ENCODE data around the gene SPATS2. TPM values are rescaled to one million over a fixed set of nuclear protein-coding genes. Genes with fewer than 3 reads are reported as not detected.

SPATS2 gene
- total RNA-seq, 4 donors from 2014 or later: 5.3 to 7.8 (median 6.7) TPM

DNA sequence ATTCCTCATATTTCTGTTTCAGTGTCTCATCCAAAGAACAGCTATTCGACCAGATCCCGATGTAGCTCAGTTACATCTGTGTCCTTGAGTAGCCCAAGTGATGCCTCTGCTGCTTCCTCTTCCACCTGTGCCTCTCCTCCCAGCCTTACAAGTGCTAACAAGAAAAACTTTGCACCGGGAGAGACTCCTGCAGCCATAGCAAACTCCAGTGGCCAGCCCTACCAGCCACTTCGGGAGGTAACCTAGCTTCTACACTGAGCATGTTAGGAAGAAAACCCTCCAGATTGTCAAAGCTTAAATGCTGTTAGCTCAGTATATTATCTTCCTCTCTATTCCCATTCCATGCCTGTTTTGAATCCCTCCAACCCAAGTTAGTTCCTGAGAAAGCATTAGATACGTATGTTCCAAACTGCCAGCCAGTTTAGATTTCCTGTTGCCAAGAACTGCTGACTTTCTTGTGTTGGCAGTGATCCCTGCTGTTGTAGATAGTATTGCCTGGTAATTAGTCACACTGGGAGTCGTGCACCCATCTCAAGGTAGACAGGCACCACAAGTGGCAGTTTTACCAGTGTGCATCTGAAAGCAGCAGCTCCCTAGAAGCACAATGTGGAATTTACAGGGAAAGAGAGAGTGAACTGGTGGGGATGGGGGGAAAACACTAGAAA, 157.5 kb downstream of the SPATS2 start:
- no peaks in the 10 kb centered on the region for H3K4me1 ChIP-seq
- intact Hi-C loops (cut with DNase I; ENCODE audit: low total_unique reads) (no loop called here), in situ Hi-C loops (cut with MboI; ENCODE audit: low sequenced_read_pairs in 4 of 4) (no loop called here)
- H3K4me3 ChIP-seq: no peak overlapping the region
- peaks cover 0 to 65% of the 10 kb centered on the region in 2 donors for H3K36me3 ChIP-seq
- ATAC-seq (no peak), DNase-seq (no peak)
- TF ChIP-seq, protein P1, sequence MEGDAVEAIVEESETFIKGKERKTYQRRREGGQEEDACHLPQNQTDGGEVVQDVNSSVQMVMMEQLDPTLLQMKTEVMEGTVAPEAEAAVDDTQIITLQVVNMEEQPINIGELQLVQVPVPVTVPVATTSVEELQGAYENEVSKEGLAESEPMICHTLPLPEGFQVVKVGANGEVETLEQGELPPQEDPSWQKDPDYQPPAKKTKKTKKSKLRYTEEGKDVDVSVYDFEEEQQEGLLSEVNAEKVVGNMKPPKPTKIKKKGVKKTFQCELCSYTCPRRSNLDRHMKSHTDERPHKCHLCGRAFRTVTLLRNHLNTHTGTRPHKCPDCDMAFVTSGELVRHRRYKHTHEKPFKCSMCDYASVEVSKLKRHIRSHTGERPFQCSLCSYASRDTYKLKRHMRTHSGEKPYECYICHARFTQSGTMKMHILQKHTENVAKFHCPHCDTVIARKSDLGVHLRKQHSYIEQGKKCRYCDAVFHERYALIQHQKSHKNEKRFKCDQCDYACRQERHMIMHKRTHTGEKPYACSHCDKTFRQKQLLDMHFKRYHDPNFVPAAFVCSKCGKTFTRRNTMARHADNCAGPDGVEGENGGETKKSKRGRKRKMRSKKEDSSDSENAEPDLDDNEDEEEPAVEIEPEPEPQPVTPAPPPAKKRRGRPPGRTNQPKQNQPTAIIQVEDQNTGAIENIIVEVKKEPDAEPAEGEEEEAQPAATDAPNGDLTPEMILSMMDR (IDR thresholded peaks at IDR 0.05 in 4 of 5, conservative IDR thresholded peaks at IDR 0.05 in 1 of 5): no peak
- no peak for TF ChIP-seq POLR2A (IDR thresholded peaks at IDR 0.05)
- no peaks in the 10 kb centered on the region for H3K9me3 ChIP-seq
- no peak overlapping the region for H3K27ac ChIP-seq
- no peaks in the 10 kb centered on the region for H3K27me3 ChIP-seq

DNA sequence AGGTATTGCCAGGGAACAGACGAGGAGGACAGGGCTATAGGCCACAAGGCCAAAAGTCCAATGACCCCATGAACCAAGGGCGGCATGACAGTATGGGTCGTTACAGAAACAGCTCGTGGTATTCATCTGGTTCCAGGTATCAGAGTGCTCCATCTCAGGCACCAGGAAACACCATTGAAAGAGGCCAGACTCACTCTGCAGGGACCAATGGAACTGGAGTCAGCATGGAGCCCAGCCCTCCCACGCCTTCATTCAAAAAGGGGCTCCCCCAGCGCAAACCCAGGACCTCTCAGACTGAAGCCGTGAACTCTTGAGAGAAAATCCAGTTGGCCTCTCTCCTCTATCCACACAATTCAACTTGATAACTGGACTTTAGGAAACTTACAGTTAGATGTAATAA, 158.7 kb downstream of the SPATS2 start:
- DNase-seq: no peak
- no peak for ATAC-seq
- Histone ChIP-seq H3K27me3 (no peaks in the 10 kb centered on the region), H3K4me3 (no peak overlapping the region), H3K27ac (no peak overlapping the region), H3K4me1 (no peaks in the 10 kb centered on the region), H3K36me3 (peaks cover 0 to 65% of the 10 kb centered on the region in 2 donors), H3K9me3 (no peaks in the 10 kb centered on the region)
- in situ Hi-C loops (cut with MboI; ENCODE audit: low sequenced_read_pairs in 4 of 4) (no loop called here), intact Hi-C loops (cut with DNase I; ENCODE audit: low total_unique reads) (no loop called here)
- TF ChIP-seq, protein P1 (IDR thresholded peaks at IDR 0.05 in 4 of 5, conservative IDR thresholded peaks at IDR 0.05 in 1 of 5): no peak
- TF ChIP-seq POLR2A (IDR thresholded peaks at IDR 0.05): no peak

DNA sequence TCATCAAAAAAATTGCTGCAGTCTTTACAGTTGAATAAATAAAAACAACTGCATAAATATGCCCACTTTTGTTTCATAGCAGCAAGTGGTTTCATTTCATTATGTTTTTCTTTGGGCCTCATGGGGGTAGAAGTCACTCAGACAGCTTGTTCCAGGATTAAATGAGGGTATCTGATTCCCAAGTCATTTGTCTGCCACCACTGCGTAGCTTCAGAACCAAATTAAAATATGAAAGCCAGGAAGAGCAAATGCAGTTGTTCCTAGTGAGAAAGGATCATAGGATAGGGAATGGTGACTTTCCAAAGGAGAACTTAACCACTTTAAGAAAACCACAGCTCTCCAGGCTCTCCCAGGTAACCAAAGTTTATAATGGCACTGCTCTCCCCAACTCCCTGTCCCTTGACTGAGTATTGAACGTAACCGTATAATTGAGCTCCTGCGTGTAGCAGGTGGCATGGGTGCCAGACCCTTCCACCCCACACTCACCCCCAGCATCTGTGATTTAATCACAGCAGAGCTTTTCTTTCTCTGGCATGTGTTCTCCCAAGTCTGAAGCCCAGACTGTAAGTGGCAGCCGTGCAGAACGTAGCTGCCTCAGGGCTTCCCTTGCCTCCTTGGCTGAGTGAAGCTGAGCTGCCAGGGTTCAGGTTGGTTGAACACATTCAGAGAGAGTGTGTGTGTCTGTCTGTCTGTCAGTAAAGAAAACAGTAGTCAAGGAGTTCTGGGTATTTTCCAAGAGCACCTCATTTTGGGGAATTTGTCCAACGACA, 160.3 kb downstream of the SPATS2 start:
- no peak for ATAC-seq
- in situ Hi-C loops (cut with MboI; ENCODE audit: low sequenced_read_pairs in 4 of 4): no loop called here
- TF ChIP-seq, protein P1 (IDR thresholded peaks at IDR 0.05 in 4 of 5, conservative IDR thresholded peaks at IDR 0.05 in 1 of 5): no peak
- TF ChIP-seq POLR2A (IDR thresholded peaks at IDR 0.05): no peak

DNA sequence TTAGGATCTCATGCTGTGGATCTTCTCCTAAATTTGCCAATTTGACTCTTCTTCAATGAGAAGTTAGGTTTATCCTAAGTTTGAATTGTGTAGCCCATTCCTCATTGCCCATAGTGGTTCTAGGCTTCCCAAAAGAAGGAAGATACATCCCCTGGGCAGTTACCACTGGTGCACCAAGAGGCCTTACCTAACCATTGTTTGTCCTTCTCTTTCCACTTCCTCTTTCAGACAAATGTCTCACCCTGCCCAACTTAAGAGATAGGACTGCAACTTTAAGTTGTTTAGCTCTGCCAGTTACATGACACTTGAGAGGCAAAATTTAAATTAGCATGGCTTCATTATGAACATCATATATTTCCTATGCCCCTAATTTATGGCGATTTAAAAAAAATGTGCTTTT, 162.2 kb downstream of the SPATS2 start:
- no peak for ATAC-seq
- no peaks in the 10 kb centered on the region for H3K4me1 ChIP-seq
- no peak overlapping the region for H3K27ac ChIP-seq
- H3K4me3 ChIP-seq: no peak overlapping the region
- no peaks in the 10 kb centered on the region for H3K9me3 ChIP-seq
- H3K27me3 ChIP-seq: no peaks in the 10 kb centered on the region
- intact Hi-C loops (cut with DNase I; ENCODE audit: low total_unique reads): no loop called here
- TF ChIP-seq, protein P1 (IDR thresholded peaks at IDR 0.05 in 4 of 5, conservative IDR thresholded peaks at IDR 0.05 in 1 of 5): no peak
- TF ChIP-seq POLR2A (IDR thresholded peaks at IDR 0.05): no peak
- peaks cover 0 to 36% of the 10 kb centered on the region in 2 donors for H3K36me3 ChIP-seq
- in situ Hi-C loops (cut with MboI; ENCODE audit: low sequenced_read_pairs in 4 of 4): no loop called here
- no peak for DNase-seq

More for the DNA sequence above, 160.3 kb downstream of the SPATS2 start:
- Histone ChIP-seq H3K4me3 (no peak overlapping the region), H3K9me3 (no peaks in the 10 kb centered on the region), H3K27me3 (no peaks in the 10 kb centered on the region), H3K36me3 (peaks cover 0 to 51% of the 10 kb centered on the region in 2 donors), H3K27ac (no peak overlapping the region), H3K4me1 (no peaks in the 10 kb centered on the region)
- no peak for DNase-seq
- intact Hi-C loops (cut with DNase I; ENCODE audit: low total_unique reads): no loop called here
